Pancreas (tissue), 10 donors: ENCODE results near the gene DNMT3B. TPM values are rescaled to one million over a fixed set of nuclear protein-coding genes. Genes with fewer than 3 reads are reported as not detected.

Source experiments
- ATAC-seq, 4 donors: fragments of 200-7000 bp; cut with Tn5 transposase; one replicate each; pipeline versions ENCODE4 v1.8.0 to v1.9.1; 2020; ENCODE audit warnings: mild to moderate bottlenecking in 4 of 4, moderate library complexity in 4 of 4
- DNase-seq, 6 donors: peaks; one replicate each; pipeline ENCODE4 v3.0.0-alpha.2; 2020
- FAIRE-seq: peaks from 2 replicates; lab custom pipeline; 2012; peaks lifted over from hg19 to GRCh38; lab: Jason Lieb, UNC
- H3K27ac ChIP-seq, 4 donors: fragments of 200-600 bp; sonication (generic); 1 replicate in 3 of 4; 2 replicates in 1 of 4; pipeline versions ENCODE4 v1.5.0 to v1.8.0; 2020
- H3K27me3 ChIP-seq, 4 donors: fragments of 200-600 bp; one replicate each; pipeline ENCODE4 v1.8.0; 2021
- H3K36me3 ChIP-seq, 3 donors: fragments of 200-600 bp; sonication (generic) in 1 of 3; one replicate each; pipeline versions ENCODE4 v1.5.0 to v1.8.0; 2020 to 2021
- H3K4me1 ChIP-seq, 3 donors: fragments of 200-600 bp; one replicate each; pipeline ENCODE4 v1.8.0; 2021
- H3K4me3 ChIP-seq, 4 donors: fragments of 200-600 bp; sonication (generic) in 2 of 4; one replicate each; pipeline versions ENCODE4 v1.5.0 to v1.8.0; 2020 to 2021
- H3K9me3 ChIP-seq, 4 donors: fragments of 200-600 bp; one replicate each; pipeline ENCODE4 v1.8.0; 2021
- CTCF ChIP-seq, 4 donors: fragments of 200-600 bp; sonication (generic) in 3 of 4; IDR thresholded peaks; one replicate each; pipeline versions ENCODE4 v1.5.0 to v1.8.0; 2021; ENCODE audit warnings: antibody characterized with exemption in 4 of 4
- WGBS, 2 donors: extraction: QIAGEN DNeasy Blood & Tissue Kit; methylation state at CpG; one replicate each; pipeline ENCODE4 v1.1.7; 2013; 5-methylcytosine and 5-hydroxymethylcytosine counted together
- intact Hi-C, 3 donors: fragments of 100-400 bp; cut with DNase I; formaldehyde crosslinking; loops; one replicate each; pipeline versions ENCODE4 v1.11.1 to v1.14.2; 2022
- polyA plus RNA-seq, 2 donors: library from polyadenylated mRNA; stranded (reverse); fragments of 200-250 nt; gene quantifications; one replicate each; pipeline ENCODE4 v1.2.3, GENCODE V29; 2013
- total RNA-seq, 6 donors: library from RNA; stranded (reverse); fragmentation: NEBNext Ultra II Directional in 4 of 6; extraction: Animal tissue kit (Norgen Biotek cat#: 25700) in 4 of 6; gene quantifications; one replicate each; pipeline versions ENCODE4 v1.2.1 to v1.2.4, GENCODE V29; 2021 to 2023
- donor health status: healthy with polysubstance abuse.
- donor health status: DM: no; HTN: no; CAD: no; lungs with moderate emphysema.
- donor health status: DM: no; HTN: no; CAD: no.
- donor health status: control.
- donor health status: control.
- donor health status: Bipolar disorder and iron deficiency.
- donor health status: DM: yes; HTN: yes; CAD: no.
- donor health status: DM: no; HTN: no; CAD: no.
- donor health status: DM: no; HTN: no; CAD: no.
- donor health status: DM: yes; HTN: yes; CAD: no.

The DNMT3B gene
- total and polyA plus RNA-seq, 8 donors, result 2.0 to 5.1 (median 3.3) TPM

- no peaks in the 10 kb centered on the region for H3K36me3 ChIP-seq
- intact Hi-C loops, result loop anchor here in 1 of 3 donors (5.0 kb wide), 1 partner anchor 100 kb away; no protein-coding TSS in a partner anchor
- peaks cover 13 to 28% (median 25%) of the 10 kb centered on the region in 3 donors for H3K4me1 ChIP-seq
- H3K27ac ChIP-seq, result peak overlapping the region; percentile 91 to 98 (median 94)
- H3K9me3 ChIP-seq, result no peaks in the 10 kb centered on the region
- TF ChIP-seq CTCF (IDR thresholded peaks at IDR 0.05), result no peak
- WGBS, 2 donors, result 22 to 24% methylated on average over 8 of the region's 8 CpGs
- no peaks in the 10 kb centered on the region for H3K27me3 ChIP-seq
- peak overlapping the region in 1 of 4 donors; percentile 11 for H3K4me3 ChIP-seq
- ATAC-seq (peak; percentile 92 to 95 (median 94)), FAIRE-seq (no peak), DNase-seq (peak; percentile 79 to 94 (median 90))
These were observed 15.2 kb downstream of the DNMT3B start for GRCh38 chr20:32777177-32777956.

GRCh38 chr20:32779500-32780211, 17.5 kb downstream of the DNMT3B start:
- Histone ChIP-seq H3K27me3 (no peaks in the 10 kb centered on the region), H3K4me1 (peaks cover 13 to 28% (median 25%) of the 10 kb centered on the region in 3 donors), H3K4me3 (no peak overlapping the region), H3K36me3 (no peaks in the 10 kb centered on the region), H3K9me3 (no peaks in the 10 kb centered on the region), H3K27ac (no peak overlapping the region)
- FAIRE-seq (no peak), ATAC-seq (no peak), DNase-seq (peak in 1 of 6 donors; percentile 68)
- TF ChIP-seq CTCF (IDR thresholded peaks at IDR 0.05), result no peak
- intact Hi-C loops, result loop anchor here in 2 of 3 donors (5.0 to 10.0 kb wide), 3 partner anchors 97 to 315 kb away; no protein-coding TSS in a partner anchor
- WGBS, 2 donors, result 86% methylated on average over 8 to 10 of the region's 10 CpGs

- FAIRE-seq (no peak), DNase-seq (no peak), ATAC-seq (no peak)
- peaks cover 13 to 28% (median 25%) of the 10 kb centered on the region in 3 donors for H3K4me1 ChIP-seq
- TF ChIP-seq CTCF (IDR thresholded peaks at IDR 0.05), result no peak
- no peak overlapping the region for H3K4me3 ChIP-seq
- H3K27ac ChIP-seq, result no peak overlapping the region
- no peaks in the 10 kb centered on the region for H3K36me3 ChIP-seq
- no peaks in the 10 kb centered on the region for H3K9me3 ChIP-seq
- intact Hi-C loops, result loop anchor here in 1 of 3 donors (5.0 to 10.0 kb wide), 2 partner anchors 98 to 315 kb away; no protein-coding TSS in a partner anchor
- H3K27me3 ChIP-seq, result no peaks in the 10 kb centered on the region
- 94 to 96% methylated on average over 14 to 16 of the region's 16 CpGs for WGBS, 2 donors
These were observed 18.1 kb downstream of the DNMT3B start for GRCh38 chr20:32780278-32780677.

GRCh38 chr20:32780749-32781655, 18.8 kb downstream of the DNMT3B start:
- intact Hi-C loops, result loop anchor here in 1 of 3 donors (5.0 to 10.0 kb wide), 2 partner anchors 99 to 314 kb away; no protein-coding TSS in a partner anchor
- no peak for DNase-seq
- WGBS, 2 donors, result 88 to 92% methylated on average over 18 of the region's 18 CpGs
- peaks cover 0 to 6% (median 0%) of the 10 kb centered on the region in 3 donors for H3K36me3 ChIP-seq
- FAIRE-seq, result no peak
- no peak for ATAC-seq
- H3K4me1 ChIP-seq, result peaks cover 13 to 22% (median 22%) of the 10 kb centered on the region in 3 donors
- no peaks in the 10 kb centered on the region for H3K9me3 ChIP-seq
- H3K27me3 ChIP-seq, result no peaks in the 10 kb centered on the region
- TF ChIP-seq CTCF (IDR thresholded peaks at IDR 0.05), result no peak
- no peak overlapping the region for H3K4me3 ChIP-seq
- H3K27ac ChIP-seq, result no peak overlapping the region
